ENCODE data around the gene CD38.

The CD38 gene

DNA sequence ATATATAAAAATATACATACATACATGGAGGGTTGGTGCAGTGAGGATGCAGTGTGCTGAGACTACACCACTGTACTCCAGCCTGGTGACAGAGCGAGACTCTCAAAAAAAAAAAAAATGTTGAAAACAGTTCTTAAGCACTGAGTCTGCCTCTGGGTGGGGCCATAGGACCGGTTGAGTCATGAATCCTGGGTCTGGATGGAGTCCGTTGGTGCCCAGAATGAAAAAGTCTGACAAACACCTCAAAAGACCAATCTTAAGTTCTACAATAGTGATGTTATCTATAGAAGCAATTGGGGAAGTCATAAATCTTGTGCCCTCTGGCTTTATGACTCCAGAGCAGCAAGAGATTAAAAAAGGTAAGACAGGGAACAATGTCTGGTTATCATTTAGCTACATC is 90.0 kb downstream of the CD38 start:
- peak; percentile 1 for DNase-seq (ENCODE audit: low read depth)

DNA sequence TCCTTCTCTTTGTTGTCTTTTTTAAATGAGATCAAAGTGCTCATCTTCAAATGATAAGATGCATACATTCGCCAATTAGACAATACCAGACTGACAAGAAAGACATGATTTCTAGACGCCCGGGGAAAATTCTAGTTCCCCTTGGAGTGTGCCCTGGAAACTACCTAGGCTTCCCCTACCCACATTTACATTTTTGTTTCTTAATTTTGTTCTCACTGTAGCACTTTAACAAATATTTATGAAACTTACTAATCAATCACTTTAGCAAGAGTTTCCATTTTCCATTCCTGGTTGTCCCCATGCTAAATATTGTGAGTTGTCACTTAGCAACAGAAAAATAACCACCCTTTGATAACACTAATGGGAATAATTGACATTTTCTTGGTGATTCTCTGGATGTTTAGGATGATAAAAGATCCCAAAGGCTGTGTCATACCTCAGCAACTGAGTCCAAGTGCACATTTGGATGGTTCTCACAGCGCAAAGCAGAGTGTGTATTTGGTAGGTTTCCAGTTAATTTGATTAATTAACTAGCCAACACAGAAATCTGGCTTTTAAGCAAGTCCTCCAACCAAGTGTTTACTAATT is 90.8 kb downstream of the CD38 start:
- DNase-seq (ENCODE audit: low read depth), result no peak

GRCh38 chr4:15870079-15870478 is 92.0 kb downstream of the CD38 start:
- DNase-seq (ENCODE audit: low read depth), result no peak

DNA sequence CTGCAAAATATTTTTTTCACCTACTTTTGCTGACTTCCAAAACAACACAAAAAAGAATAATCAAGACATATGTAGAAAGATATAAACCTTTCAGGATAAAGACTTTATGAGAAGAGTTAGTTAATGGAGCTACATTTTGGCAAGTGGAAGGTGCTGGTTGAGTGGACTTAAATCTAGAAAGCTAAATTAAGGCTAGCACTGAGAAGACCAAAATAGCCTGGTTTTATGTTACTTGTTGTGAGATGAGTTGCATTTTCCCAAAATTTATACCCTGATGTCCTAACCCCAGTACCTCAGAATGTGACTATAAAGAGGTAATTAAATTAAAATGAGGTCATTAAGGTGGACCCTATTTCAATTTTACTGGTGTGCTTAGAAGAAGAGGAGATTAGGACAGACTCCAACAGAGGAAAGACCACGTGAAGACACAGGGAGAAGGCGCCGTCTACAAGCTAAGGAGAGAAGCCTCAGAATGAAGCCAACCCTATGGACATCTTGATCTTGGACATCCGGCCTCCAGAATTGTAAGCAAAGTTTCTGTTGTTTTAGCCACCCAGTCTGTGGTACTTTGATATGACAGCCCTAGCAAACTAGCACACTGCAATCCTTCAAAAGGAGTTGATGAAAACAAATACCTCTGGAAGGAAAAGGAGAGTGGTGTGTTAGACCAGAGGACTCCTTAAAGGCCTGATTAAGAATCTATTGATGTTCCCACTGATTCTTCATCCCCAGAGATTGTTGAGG is 93.0 kb downstream of the CD38 start:
- DNase-seq (ENCODE audit: low read depth), result no peak

DNA sequence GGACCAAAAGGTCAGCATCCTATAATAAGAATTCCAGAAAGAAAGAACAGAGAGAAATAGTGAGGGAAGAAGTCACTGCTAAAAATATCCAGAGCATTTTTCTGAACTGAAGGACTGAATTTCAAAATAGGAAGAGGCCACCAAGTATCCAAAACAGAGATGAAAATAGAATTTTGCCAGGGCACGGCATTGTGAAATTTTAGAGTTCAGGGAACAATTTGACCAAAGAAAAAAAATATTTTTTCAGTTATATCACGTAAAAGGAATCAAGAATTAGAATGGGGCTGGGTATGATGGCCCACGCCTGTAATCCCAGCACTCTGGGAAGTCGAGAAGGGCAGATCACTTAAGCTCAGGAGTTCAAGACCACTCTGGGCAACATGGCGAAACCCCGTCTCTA is 95.0 kb downstream of the CD38 start:
- DNase-seq (ENCODE audit: low read depth), result no peak

DNA sequence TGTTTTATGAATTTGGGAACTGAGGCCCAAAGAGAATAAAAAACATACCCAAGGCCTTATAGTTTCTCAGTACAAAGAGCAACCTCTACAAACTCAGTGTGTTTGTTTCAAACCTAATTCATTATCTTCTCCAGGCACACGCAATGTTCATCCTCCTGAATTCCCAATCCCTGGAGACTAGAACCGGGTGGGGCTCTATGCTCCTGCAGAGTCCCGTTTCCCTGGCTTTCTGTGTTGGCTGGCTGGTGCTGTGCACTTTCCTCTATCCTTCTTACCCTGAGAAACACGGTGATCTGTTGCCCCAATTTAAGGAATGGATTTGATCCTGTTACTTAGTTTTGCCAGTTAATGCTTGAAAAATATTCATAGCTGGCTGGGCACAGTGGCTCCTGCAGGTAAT is 96.5 kb downstream of the CD38 start:
- no peak for DNase-seq (ENCODE audit: low read depth)

- no peak for DNase-seq (ENCODE audit: low read depth)
These were observed 97.7 kb downstream of the CD38 start for GRCh38 chr4:15875663-15876460.

- no peak for DNase-seq (ENCODE audit: low read depth)
These were observed 99.9 kb downstream of the CD38 start for GRCh38 chr4:15878011-15878410.

DNA sequence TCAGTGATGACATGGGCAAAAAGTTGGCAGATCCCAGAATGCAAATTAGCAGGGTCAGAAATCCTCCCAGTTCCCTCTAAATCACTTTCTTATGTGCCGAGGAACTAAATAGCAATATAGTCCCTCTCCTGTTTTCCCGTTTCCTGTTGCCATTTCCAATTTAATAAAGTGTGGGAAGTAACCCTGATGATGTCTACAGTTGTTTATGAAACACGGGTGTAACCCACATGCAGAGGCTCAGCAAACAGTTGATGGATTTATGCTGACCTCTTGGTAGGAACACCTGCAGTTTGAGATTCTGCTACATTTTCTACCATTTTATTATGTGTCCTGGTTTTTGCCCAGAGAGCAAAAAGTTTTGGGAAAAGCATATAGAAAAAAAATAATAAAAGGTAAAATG is 103.7 kb downstream of the CD38 start:
- no peak for DNase-seq (ENCODE audit: low read depth)

GRCh38 chr4:15882675-15883086 is 104.6 kb downstream of the CD38 start:
- peak; percentile 82 for DNase-seq (ENCODE audit: low read depth)

DNA sequence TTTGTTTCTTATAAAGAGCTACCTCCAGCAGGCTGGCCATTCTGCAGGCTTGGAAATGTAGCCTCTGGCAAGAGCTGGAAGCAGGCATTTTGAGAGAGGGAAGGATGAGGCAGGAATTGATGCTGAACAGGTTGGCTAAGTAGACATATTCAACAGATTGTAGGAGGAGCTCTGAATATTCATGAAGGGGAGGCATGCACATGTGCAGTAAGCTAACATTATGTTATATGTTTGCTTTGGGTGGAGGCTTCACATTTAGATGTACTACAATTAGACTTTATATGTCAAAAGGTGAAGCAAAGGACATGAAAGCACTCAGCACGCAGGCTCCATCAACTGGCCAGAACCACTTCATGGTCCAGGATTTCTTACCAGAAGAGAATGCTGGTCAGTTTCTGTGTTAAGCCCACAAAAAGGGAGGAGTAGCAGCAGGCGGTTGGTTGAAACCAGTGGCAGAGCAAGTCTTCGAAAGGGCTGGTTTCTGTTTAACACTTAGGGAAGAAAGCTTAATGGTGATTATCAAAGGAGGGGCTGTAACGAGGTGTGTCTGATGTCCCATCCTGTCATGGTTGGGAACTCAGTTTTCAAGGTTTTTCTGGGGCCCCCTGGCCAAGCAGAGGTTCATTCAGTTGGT is 105.6 kb downstream of the CD38 start:
- no peak for DNase-seq (ENCODE audit: low read depth)

DNA sequence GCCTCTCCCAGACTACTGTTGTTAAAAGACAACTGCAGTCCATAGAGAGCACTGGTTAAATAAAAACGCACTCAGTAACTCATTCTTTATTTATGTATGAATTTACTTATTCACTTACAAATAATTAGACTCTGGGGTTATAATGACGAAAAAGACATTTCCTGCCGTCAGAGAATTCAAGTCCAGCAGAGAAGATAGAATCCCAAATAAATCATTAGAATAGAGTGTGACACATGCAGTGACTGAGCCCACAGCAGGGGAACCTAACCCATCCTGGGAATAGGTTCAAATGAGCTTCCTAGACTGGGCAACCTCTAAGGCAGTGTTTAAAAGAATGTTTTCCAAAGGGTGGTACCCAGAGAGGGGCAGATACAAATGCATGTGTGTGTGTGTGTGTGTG is 106.5 kb downstream of the CD38 start:
- DNase-seq (ENCODE audit: low read depth), result no peak

GRCh38 chr4:15885422-15885821 is 107.3 kb downstream of the CD38 start:
- DNase-seq (ENCODE audit: low read depth), result no peak

DNA sequence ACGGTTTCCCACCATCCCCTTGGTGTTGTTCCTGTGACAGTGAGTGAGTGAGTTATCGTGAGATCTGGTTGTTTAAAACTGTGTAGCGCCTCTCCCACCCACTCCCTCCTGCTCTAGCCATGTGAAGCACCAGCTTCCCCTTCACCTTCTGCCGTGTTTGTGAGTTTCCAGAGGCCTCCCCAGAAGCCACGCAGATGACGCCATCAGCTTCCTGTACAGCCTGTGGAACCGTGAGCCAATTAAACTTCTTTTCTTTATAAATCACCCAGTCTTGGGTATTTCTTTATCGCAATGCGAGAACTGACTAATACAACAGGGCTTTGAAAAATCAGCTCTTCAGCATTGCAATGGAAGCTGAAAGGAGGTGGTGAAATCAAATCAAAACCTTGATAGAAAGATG is 110.4 kb downstream of the CD38 start:
- DNase-seq (ENCODE audit: low read depth), result no peak

- DNase-seq (ENCODE audit: low read depth), result no peak
These were observed 112.2 kb downstream of the CD38 start for GRCh38 chr4:15890246-15890829.

- no peak for DNase-seq (ENCODE audit: low read depth)
These were observed 113.2 kb downstream of the CD38 start for GRCh38 chr4:15891312-15891711.

- DNase-seq (ENCODE audit: low read depth), result peak; percentile 93
These were observed 115.8 kb downstream of the CD38 start for GRCh38 chr4:15893962-15894361.

- DNase-seq (ENCODE audit: low read depth), result no peak
These were observed 116.3 kb downstream of the CD38 start for GRCh38 chr4:15894393-15894792.

DNA sequence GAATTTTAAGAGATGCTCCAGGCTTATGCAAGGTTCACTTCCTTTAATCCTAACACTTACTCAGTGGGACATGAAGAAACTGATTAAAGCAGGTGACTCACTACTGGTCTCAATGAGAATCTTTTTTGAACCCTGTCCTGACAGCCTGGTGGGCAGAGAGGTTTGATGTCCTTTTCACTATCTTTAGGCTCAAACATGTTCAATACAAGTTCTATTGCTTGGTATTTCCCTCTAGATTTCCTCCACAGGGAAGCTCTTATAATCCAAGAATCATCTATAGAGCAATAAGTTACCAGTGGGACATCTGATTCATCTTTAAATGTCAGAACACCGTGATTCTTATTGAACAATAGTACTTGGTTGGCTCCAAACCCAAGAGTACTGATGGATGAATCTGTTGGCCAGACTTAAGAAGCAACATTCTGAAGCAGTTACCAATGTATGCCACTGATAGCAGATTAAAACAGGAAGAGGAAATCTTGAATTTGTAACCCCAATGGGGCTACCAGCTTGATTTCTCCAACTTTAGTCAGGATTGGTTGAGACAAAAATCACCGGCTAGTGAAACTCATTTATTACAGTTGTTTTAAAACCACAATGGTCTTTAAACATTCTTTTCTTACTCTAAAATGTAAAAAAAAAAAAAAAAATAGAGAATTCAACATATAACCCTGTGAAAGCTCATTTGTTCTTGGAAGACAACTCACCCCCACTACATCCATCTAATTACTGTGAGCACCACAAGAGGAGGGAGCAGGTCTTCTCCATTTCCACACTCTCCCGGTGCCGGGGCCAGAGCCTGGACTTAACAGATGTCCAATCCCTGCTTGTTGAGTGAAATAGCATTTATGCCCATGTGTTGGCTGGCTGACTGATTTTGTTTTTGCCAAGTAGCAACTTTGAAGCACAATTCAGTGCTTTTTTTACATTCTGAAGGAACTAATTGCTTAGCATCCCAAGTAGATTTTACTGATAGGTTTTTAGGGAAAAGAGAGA is 117.1 kb downstream of the CD38 start:
- no peak for DNase-seq (ENCODE audit: low read depth)

DNA sequence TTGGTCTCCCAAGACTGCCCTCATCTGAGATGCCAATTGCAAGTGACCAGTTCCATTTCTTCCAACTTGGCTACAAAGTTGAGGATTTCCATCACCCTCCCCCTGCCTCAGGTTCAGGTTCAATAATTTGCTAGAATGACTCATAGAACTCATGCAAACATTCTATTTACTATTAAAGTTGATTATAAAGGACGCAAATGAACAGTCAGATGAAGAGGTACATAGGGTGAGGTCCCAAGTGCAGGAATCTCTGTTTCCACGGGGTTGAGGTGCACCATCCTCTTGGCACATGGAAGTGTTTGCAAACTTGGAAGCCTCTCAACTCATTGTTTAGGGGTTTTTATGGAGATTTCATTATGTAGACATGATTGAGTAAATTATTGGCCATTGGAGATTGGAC is 119.4 kb downstream of the CD38 start:
- no peak for DNase-seq (ENCODE audit: low read depth)

DNA sequence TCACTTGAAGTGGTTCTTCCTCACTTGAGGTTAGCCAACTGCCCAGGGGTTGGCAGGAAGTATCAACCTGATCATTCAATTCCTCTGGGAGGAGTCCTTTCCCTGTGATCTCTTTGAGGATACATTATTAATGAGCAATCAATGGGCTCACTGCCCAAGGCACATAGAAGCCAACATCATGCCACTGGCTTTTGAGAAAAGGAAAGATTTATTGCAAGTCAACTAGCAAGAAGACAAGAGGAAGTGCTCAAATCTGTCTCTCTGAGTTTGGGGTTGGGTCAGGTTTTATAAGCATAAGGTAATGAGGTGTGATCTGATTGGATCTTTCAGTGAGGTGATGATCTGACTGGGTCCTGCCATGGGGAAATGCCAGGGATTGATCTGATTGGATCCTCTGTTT is 120.8 kb downstream of the CD38 start:
- no peak for DNase-seq (ENCODE audit: low read depth)
